Stimulated activated CD8-positive, alpha-beta memory T cell treated with anti-CD3 and anti-CD28 coated beads, Interleukin-7, amount 100 ng/mL, for 48 hours (primary cell): ENCODE results near the gene KLF16.

Source experiments
- DNase-seq, 2 donors: peaks; one replicate each; pipeline ENCODE4 v3.0.0-alpha.2; 2020; ENCODE audit warnings: low read depth in 1 of 2; ENCODE audit errors: extremely low read depth in 1 of 2

KLF16 gene

GRCh38 chr19:1856345-1856697 lies 7.1 kb downstream of the KLF16 start:
- DNase-seq: no peak

- no peak for DNase-seq
Observed at GRCh38 chr19:1855828-1856255, 7.5 kb downstream of the KLF16 start.

- DNase-seq: peak; percentile 76 to 83
Observed at GRCh38 chr19:1855040-1855827, 8.1 kb downstream of the KLF16 start.

- DNase-seq: no peak
Observed at GRCh38 chr19:1854542-1855039, 8.8 kb downstream of the KLF16 start.

- DNase-seq: no peak
Observed at GRCh38 chr19:1854039-1854541, 9.3 kb downstream of the KLF16 start.

GRCh38 chr19:1853295-1854038 lies 9.9 kb downstream of the KLF16 start:
- peak; percentile 66 to 72 for DNase-seq

GRCh38 chr19:1852581-1853128 lies 10.7 kb downstream of the KLF16 start:
- DNase-seq: no peak

GRCh38 chr19:1851654-1852580 lies 11.5 kb downstream of the KLF16 start:
- DNase-seq: no peak

GRCh38 chr19:1850809-1851653 lies 12.3 kb downstream of the KLF16 start:
- no peak for DNase-seq

- no peak for DNase-seq
Observed at GRCh38 chr19:1849886-1850398, 13.4 kb downstream of the KLF16 start.

GRCh38 chr19:1849132-1849474 lies 14.3 kb downstream of the KLF16 start:
- no peak for DNase-seq

- peak; percentile 87 to 94 for DNase-seq
Observed at GRCh38 chr19:1848399-1849131, 14.8 kb downstream of the KLF16 start, which contains the start of gene REXO1. Gene REXO1, minus strand, starts transcription at chr19:1848483. Its CDS starts 125 bp downstream, at chr19:1848358.

- no peak for DNase-seq
Observed at GRCh38 chr19:1847684-1848398, 15.5 kb downstream of the KLF16 start.

- DNase-seq: no peak
Observed at GRCh38 chr19:1847348-1847683, 16.1 kb downstream of the KLF16 start.

- DNase-seq: no peak
Observed at GRCh38 chr19:1846517-1847204, 16.7 kb downstream of the KLF16 start.

GRCh38 chr19:1845642-1846041 lies 17.7 kb downstream of the KLF16 start:
- DNase-seq: no peak

- no peak for DNase-seq
Observed at GRCh38 chr19:1845125-1845515, 18.3 kb downstream of the KLF16 start.
